CD14-positive monocyte (primary cell): Measurements from ENCODE around the gene PRPF19. TPM values are rescaled to one million over a fixed set of nuclear protein-coding genes. Genes with fewer than 3 reads are reported as not detected.

Experiments used
- DNase-seq, 3 donors: peaks; one replicate each; pipeline ENCODE4 v3.0.0-alpha.2; 2011 to 2022
- H2AFZ ChIP-seq: 2 replicates; pipeline ENCODE4 v1.6.0; 2012; ENCODE audit warnings: mild to moderate bottlenecking, low read depth, low read length, inconsistent platforms; ENCODE audit not compliant: insufficient read depth, poor library complexity, severe bottlenecking
- H3K27ac ChIP-seq, 2 donors: 1 replicate in 1 of 2; 2 replicates in 1 of 2; pipeline ENCODE4 v1.5.1; 2012 to 2013; ENCODE audit warnings: low read length in 2 of 2, control low read depth in 1 of 2, inconsistent platforms in 1 of 2, low read depth in 1 of 2, mild to moderate bottlenecking in 1 of 2
- H3K27me3 ChIP-seq, 2 donors: one replicate each; pipeline versions ENCODE4 v1.6.0 to v1.6.1; 2011 to 2013; ENCODE audit warnings: low read length in 2 of 2; ENCODE audit not compliant: control insufficient read depth in 2 of 2, insufficient read depth in 2 of 2
- H3K36me3 ChIP-seq, 2 donors: replicated peaks in 1 of 2; 1 replicate in 1 of 2; 2 replicates in 1 of 2; pipeline versions ENCODE4 v1.5.1 to v1.6.1; 2012 to 2013; ENCODE audit warnings: low read length in 2 of 2, control low read depth in 1 of 2, inconsistent platforms in 1 of 2, mild to moderate bottlenecking in 1 of 2; ENCODE audit not compliant: insufficient read depth in 2 of 2, control insufficient read depth in 1 of 2
- H3K4me1 ChIP-seq, 2 donors: 1 replicate in 1 of 2; 2 replicates in 1 of 2; pipeline versions ENCODE4 v1.5.1 to v1.6.1; 2012 to 2013; ENCODE audit warnings: low read length in 2 of 2, control low read depth in 1 of 2, inconsistent platforms in 1 of 2, mild to moderate bottlenecking in 1 of 2, moderate library complexity in 1 of 2; ENCODE audit not compliant: insufficient read depth in 2 of 2, control insufficient read depth in 1 of 2
- H3K4me2 ChIP-seq: replicated peaks from 2 replicates; pipeline ENCODE3; 2012; ENCODE audit warnings: low read length, moderate library complexity, mild to moderate bottlenecking; ENCODE audit not compliant: poor library complexity, severe bottlenecking; ENCODE audit errors: extremely low read depth
- H3K4me3 ChIP-seq, 3 experiments: fragments of 200-600 bp in 1 of 3; sonication (generic) in 1 of 3; replicated peaks in 1 of 3; 1 replicate in 2 of 3; 2 replicates in 1 of 3; pipeline ENCODE4 v1.5.1; 2011 to 2013; ENCODE audit warnings: low read length in 3 of 3, mild to moderate bottlenecking in 3 of 3, control low read depth in 2 of 3, low read depth in 2 of 3, inconsistent platforms in 1 of 3, moderate library complexity in 1 of 3
- H3K79me2 ChIP-seq: 2 replicates; pipeline ENCODE4 v1.6.0; 2012; ENCODE audit warnings: mild to moderate bottlenecking, control low read depth, inconsistent platforms, low read length, moderate library complexity; ENCODE audit not compliant: insufficient read depth
- H3K9ac ChIP-seq: 2 replicates; pipeline ENCODE4 v1.6.0; 2017; ENCODE audit warnings: low read length, mild to moderate bottlenecking; ENCODE audit not compliant: insufficient read depth, poor library complexity, severe bottlenecking
- H3K9me3 ChIP-seq, 2 donors: replicated peaks in 1 of 2; 1 replicate in 1 of 2; 2 replicates in 1 of 2; pipeline versions ENCODE4 v1.5.1 to v1.6.1; 2012 to 2013; ENCODE audit warnings: low read length in 2 of 2, control low read depth in 1 of 2; ENCODE audit not compliant: control insufficient read depth in 1 of 2, insufficient read depth in 1 of 2
- H4K20me1 ChIP-seq: 2 replicates; pipeline ENCODE4 v1.6.0; 2012; ENCODE audit warnings: mild to moderate bottlenecking, low read length, control low read depth, moderate library complexity; ENCODE audit not compliant: insufficient read depth
- H3K27ac Mint-ChIP-seq, 7 donors: one replicate each; pipeline ENCODE4 v1.8.0; 2020; ENCODE audit warnings: mild to moderate bottlenecking in 7 of 7, mixed read lengths in 7 of 7, moderate library complexity in 6 of 7, inconsistent platforms in 2 of 7
- H3K27me3 Mint-ChIP-seq, 3 donors: one replicate each; pipeline ENCODE4 v1.8.0; 2021 to 2022; ENCODE audit warnings: low read depth in 3 of 3, mild to moderate bottlenecking in 3 of 3, mixed read lengths in 3 of 3, moderate library complexity in 3 of 3, inconsistent platforms in 1 of 3
- H3K36me3 Mint-ChIP-seq, 2 donors: one replicate each; pipeline ENCODE4 v1.8.0; 2020; ENCODE audit warnings: mixed read lengths in 2 of 2, inconsistent platforms in 1 of 2, mild to moderate bottlenecking in 1 of 2
- H3K4me1 Mint-ChIP-seq: one replicate; pipeline ENCODE4 v1.8.0; 2020; ENCODE audit warnings: mild to moderate bottlenecking, mixed read lengths
- H3K4me3 Mint-ChIP-seq, 2 donors: one replicate each; pipeline ENCODE4 v1.8.0; 2020; ENCODE audit warnings: mild to moderate bottlenecking in 2 of 2, mixed read lengths in 2 of 2, moderate library complexity in 1 of 2
- H3K9me3 Mint-ChIP-seq, 7 donors: one replicate each; pipeline ENCODE4 v1.8.0; 2020 to 2022; ENCODE audit warnings: mixed read lengths in 7 of 7, mild to moderate bottlenecking in 6 of 7, moderate library complexity in 6 of 7, inconsistent platforms in 2 of 7
- WGBS: methylation state at CpG from one replicate; pipeline ENCODE4 v1.1.5; 2013; ENCODE audit warnings: missing lambda C conversion rate; ENCODE audit not compliant: insufficient coverage; 5-methylcytosine and 5-hydroxymethylcytosine counted together
- intact Hi-C, 2 donors: fragments of 100-400 bp; cut with micrococcal nuclease; formaldehyde crosslinking; loops; one replicate each; pipeline versions ENCODE4 v1.15.0 to v1.15.1; 2023
- polyA plus RNA-seq, 3 donors: library from polyadenylated mRNA; depleted of rRNA in 1 of 3; unstranded in 2 of 3; stranded (reverse) in 1 of 3; fragments of 300-500 nt in 2 of 3; fragments of >200 nt in 1 of 3; fragmentation: Illumina TruSeq in 2 of 3; gene quantifications; 1 replicate in 2 of 3; 2 replicates in 1 of 3; pipeline ENCODE4 v1.2.3, GENCODE V29; 2012 to 2021
- TF ChIP-seq, protein P1 (sequence below): fragments of 200-600 bp; IDR thresholded peaks from one replicate; pipeline ENCODE4 v1.8.0; 2022; ENCODE audit warnings: antibody characterized with exemption, mild to moderate bottlenecking

Gene PRPF19
- polyA plus RNA-seq, 3 donors = 7.8 to 33.2 (median 12.2) TPM

DNA sequence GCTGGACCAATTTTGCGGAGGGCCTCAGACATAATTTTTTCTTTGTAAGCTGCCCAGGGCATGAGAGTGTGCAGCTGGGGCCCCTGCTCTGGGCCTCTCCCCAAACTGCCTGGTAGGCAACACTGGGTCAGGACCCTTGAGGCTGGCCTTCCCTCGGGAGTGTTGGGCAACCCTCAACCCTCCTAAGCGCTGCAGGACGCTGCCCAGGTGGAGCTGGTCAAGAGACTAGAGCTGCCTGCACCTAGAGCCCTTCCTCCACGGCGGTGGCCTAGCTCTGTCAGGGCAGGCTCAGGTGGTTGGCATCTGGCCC, 17.4 kb upstream of the PRPF19 start:
- H3K4me1 ChIP-seq = peaks cover 30 to 31% of the 10 kb centered on the region in 2 donors
- no peak overlapping the region for H2AFZ ChIP-seq
- H3K4me1 Mint-ChIP-seq = peaks cover 25% of the 10 kb centered on the region
- peaks cover 25 to 45% of the 10 kb centered on the region in 2 donors for H3K27me3 ChIP-seq
- intact Hi-C loops = no loop called here
- no peak for DNase-seq
- H3K9me3 Mint-ChIP-seq = peaks cover 0 to 10% (median 4%) of the 10 kb centered on the region in 7 donors
- H3K36me3 ChIP-seq = peaks cover 30 to 39% of the 10 kb centered on the region in 2 donors
- H3K36me3 Mint-ChIP-seq = peaks cover 40 to 43% of the 10 kb centered on the region in 2 donors
- H3K27me3 Mint-ChIP-seq = peaks cover 45 to 56% (median 50%) of the 10 kb centered on the region in 3 donors
- peak overlapping the region; percentile 34 to 83 for H3K4me3 Mint-ChIP-seq
- peak overlapping the region in 1 of 7 donors; percentile 64 for H3K27ac Mint-ChIP-seq
- H3K9ac ChIP-seq = no peak overlapping the region
- WGBS = 79% methylated on average over 5 of the region's 6 CpGs
- no peak overlapping the region for H3K27ac ChIP-seq
- peaks cover 9% of the 10 kb centered on the region for H3K79me2 ChIP-seq
- H3K4me2 ChIP-seq = peak overlapping the region; percentile 74
- TF ChIP-seq, protein P1, sequence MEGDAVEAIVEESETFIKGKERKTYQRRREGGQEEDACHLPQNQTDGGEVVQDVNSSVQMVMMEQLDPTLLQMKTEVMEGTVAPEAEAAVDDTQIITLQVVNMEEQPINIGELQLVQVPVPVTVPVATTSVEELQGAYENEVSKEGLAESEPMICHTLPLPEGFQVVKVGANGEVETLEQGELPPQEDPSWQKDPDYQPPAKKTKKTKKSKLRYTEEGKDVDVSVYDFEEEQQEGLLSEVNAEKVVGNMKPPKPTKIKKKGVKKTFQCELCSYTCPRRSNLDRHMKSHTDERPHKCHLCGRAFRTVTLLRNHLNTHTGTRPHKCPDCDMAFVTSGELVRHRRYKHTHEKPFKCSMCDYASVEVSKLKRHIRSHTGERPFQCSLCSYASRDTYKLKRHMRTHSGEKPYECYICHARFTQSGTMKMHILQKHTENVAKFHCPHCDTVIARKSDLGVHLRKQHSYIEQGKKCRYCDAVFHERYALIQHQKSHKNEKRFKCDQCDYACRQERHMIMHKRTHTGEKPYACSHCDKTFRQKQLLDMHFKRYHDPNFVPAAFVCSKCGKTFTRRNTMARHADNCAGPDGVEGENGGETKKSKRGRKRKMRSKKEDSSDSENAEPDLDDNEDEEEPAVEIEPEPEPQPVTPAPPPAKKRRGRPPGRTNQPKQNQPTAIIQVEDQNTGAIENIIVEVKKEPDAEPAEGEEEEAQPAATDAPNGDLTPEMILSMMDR = no peak
- peaks cover 0 to 9% of the 10 kb centered on the region in 2 donors for H3K9me3 ChIP-seq
- peak overlapping the region in 1 of 3 experiments; percentile 56 for H3K4me3 ChIP-seq
- H4K20me1 ChIP-seq = peaks cover 8% of the 10 kb centered on the region

DNA sequence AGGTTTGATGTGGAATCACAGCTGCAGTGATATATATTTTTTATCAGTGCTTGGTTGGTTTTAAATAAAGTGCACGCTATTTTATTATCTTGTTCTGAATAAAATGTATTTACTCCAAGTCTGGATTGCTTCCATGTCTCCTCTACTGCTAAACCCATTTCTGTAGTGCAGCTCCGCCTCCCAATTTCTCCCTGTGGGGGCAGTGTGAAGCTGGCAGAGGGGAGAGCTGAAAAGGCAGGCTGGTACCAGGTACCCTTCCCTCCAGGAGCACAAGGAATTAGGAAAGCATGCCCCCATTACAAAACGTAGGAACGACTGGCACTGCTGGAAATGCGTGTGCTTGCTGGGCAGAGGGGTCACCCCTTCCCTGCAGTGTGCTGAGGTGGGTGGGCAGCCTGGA, 16.9 kb upstream of the PRPF19 start:
- Histone ChIP-seq H2AFZ (no peak overlapping the region), H3K9ac (no peak overlapping the region), H3K9me3 (peaks cover 0 to 9% of the 10 kb centered on the region in 2 donors), H4K20me1 (peaks cover 12% of the 10 kb centered on the region), H3K27ac (no peak overlapping the region), H3K4me3 (no peak overlapping the region), H3K4me2 (no peak overlapping the region), H3K4me1 (peaks cover 35% of the 10 kb centered on the region in 2 donors), H3K27me3 (peaks cover 25 to 44% of the 10 kb centered on the region in 2 donors), H3K79me2 (peaks cover 13% of the 10 kb centered on the region), H3K36me3 (peaks cover 30 to 39% of the 10 kb centered on the region in 2 donors)
- H3K27me3 Mint-ChIP-seq = peaks cover 45 to 56% (median 50%) of the 10 kb centered on the region in 3 donors
- DNase-seq = no peak
- peaks cover 29% of the 10 kb centered on the region for H3K4me1 Mint-ChIP-seq
- peaks cover 40 to 43% of the 10 kb centered on the region in 2 donors for H3K36me3 Mint-ChIP-seq
- no peak overlapping the region for H3K27ac Mint-ChIP-seq
- H3K4me3 Mint-ChIP-seq = peak overlapping the region in 1 of 2 donors; percentile 83
- H3K9me3 Mint-ChIP-seq = peaks cover 0 to 10% (median 4%) of the 10 kb centered on the region in 7 donors
- TF ChIP-seq, protein P1 = no peak
- WGBS = no CpG with 5 or more reads among the region's 5 CpGs
- intact Hi-C loops = no loop called here
